T-cell (primary cell): ENCODE measurements around the gene OR10H4. TPM values are rescaled to one million over a fixed set of nuclear protein-coding genes. Genes with fewer than 3 reads are reported as not detected.

Experiments used
- ATAC-seq, 4 experiments: fragments of 200-7000 bp in 3 of 4; fragments of 150-1000 bp in 1 of 4; cut with Tn5 transposase; replicated peaks in 1 of 4; 1 replicate in 3 of 4; 2 replicates in 1 of 4; pipeline ENCODE4 v1.10.0; 2021; ENCODE audit warnings: moderate library complexity in 3 of 4, mild to moderate bottlenecking in 2 of 4, moderate number of reproducible peaks in 1 of 4
- CTCF ChIA-PET, 2 donors: fragments of 300-600 bp; sonication (Branson Sonifier 250); formaldehyde crosslinking; loops; one replicate each; lab custom pipeline; 2022; ENCODE audit warnings: antibody characterized with exemption in 2 of 2; lab: Charles Lee
- POLR2A ChIA-PET, 2 donors: fragments of 300-600 bp; sonication (Branson Sonifier 250); formaldehyde crosslinking; loops; one replicate each; lab custom pipeline; 2022; ENCODE audit warnings: antibody characterized with exemption in 2 of 2; lab: Charles Lee
- DNase-seq, 35 experiments: peaks; one replicate each; pipeline versions ENCODE4 v3.0.0 to v3.0.0-alpha.2; 2013 to 2023
- H3K27ac ChIP-seq: one replicate; pipeline ENCODE4 v1.5.1; 2013; ENCODE audit warnings: low read length
- H3K27me3 ChIP-seq, 2 experiments: replicated peaks in 1 of 2; 1 replicate in 1 of 2; 2 replicates in 1 of 2; pipeline versions ENCODE4 v1.6.1 to v1.7.0; 2013; ENCODE audit warnings: low read length in 1 of 2, mixed read lengths in 1 of 2; ENCODE audit not compliant: control insufficient read depth in 2 of 2, insufficient read depth in 2 of 2; ENCODE audit errors: extremely low read depth in 1 of 2
- H3K36me3 ChIP-seq, 2 donors: 1 replicate in 1 of 2; 2 replicates in 1 of 2; pipeline versions ENCODE4 v1.6.1 to v1.7.0; 2013; ENCODE audit warnings: low read length in 1 of 2; ENCODE audit not compliant: control insufficient read depth in 2 of 2, insufficient read depth in 1 of 2; ENCODE audit errors: extremely low read depth in 1 of 2
- H3K4me1 ChIP-seq, 2 experiments: 1 replicate in 1 of 2; 2 replicates in 1 of 2; pipeline versions ENCODE4 v1.6.1 to v1.7.0; 2013; ENCODE audit warnings: low read length in 2 of 2, mixed read lengths in 1 of 2; ENCODE audit not compliant: insufficient read depth in 2 of 2, control insufficient read depth in 1 of 2; ENCODE audit errors: extremely low read depth in 1 of 2
- H3K4me3 ChIP-seq, 2 donors: 1 replicate in 1 of 2; 2 replicates in 1 of 2; pipeline versions ENCODE4 v1.5.1 to v1.7.0; 2013; ENCODE audit warnings: mild to moderate bottlenecking in 2 of 2, low read length in 1 of 2, moderate library complexity in 1 of 2; ENCODE audit not compliant: control insufficient read depth in 1 of 2; ENCODE audit errors: extremely low read depth in 1 of 2
- H3K9me3 ChIP-seq: 2 replicates; pipeline ENCODE4 v1.7.0; 2013
- H3K27ac Mint-ChIP-seq, 2 donors: one replicate each; pipeline ENCODE4 v1.8.0; 2020 to 2021; ENCODE audit warnings: mild to moderate bottlenecking in 2 of 2, mixed read lengths in 2 of 2
- H3K27me3 Mint-ChIP-seq, 2 donors: one replicate each; pipeline ENCODE4 v1.8.0; 2021 to 2022; ENCODE audit warnings: mixed read lengths in 2 of 2
- H3K36me3 Mint-ChIP-seq: one replicate; pipeline ENCODE4 v1.8.0; 2021; ENCODE audit warnings: mixed read lengths
- H3K4me1 Mint-ChIP-seq, 3 donors: one replicate each; pipeline ENCODE4 v1.8.0; 2020 to 2022; ENCODE audit warnings: mixed read lengths in 3 of 3, mild to moderate bottlenecking in 1 of 3
- H3K4me3 Mint-ChIP-seq, 3 donors: one replicate each; pipeline ENCODE4 v1.8.0; 2020 to 2022; ENCODE audit warnings: mild to moderate bottlenecking in 3 of 3, mixed read lengths in 3 of 3, moderate library complexity in 3 of 3
- H3K9me3 Mint-ChIP-seq, 3 donors: one replicate each; pipeline ENCODE4 v1.8.0; 2020 to 2022; ENCODE audit warnings: mixed read lengths in 3 of 3
- WGBS: methylation state at CpG from one replicate; pipeline ENCODE4 v1.1.5; 2013; ENCODE audit warnings: missing lambda C conversion rate; ENCODE audit not compliant: insufficient coverage; 5-methylcytosine and 5-hydroxymethylcytosine counted together
- total RNA-seq, 35 experiments: library from RNA in 6 of 35; stranded (reverse) in 6 of 35; fragments of 120-200 nt in 1 of 35; gene quantifications; one replicate each; pipeline versions ENCODE4 v1.2.1 to v1.2.4 and lab custom pipeline; 2013 to 2026

The OR10H4 gene
- total RNA-seq, 5 donors from 2014 or later (not counting 1 experiment from before 2014, with no cell fraction given) = not detected

- Mint-ChIP-seq H3K27ac (no peak overlapping the region), H3K36me3 (no peaks in the 10 kb centered on the region), H3K4me3 (no peak overlapping the region), H3K27me3 (peaks cover 15 to 18% of the 10 kb centered on the region in 2 donors), H3K9me3 (peaks cover 0 to 5% (median 0%) of the 10 kb centered on the region in 3 donors), H3K4me1 (no peaks in the 10 kb centered on the region)
- CTCF ChIA-PET = no interaction called here
- POLR2A ChIA-PET = no interaction called here
- no peak overlapping the region for H3K27ac ChIP-seq
- no peak for DNase-seq
- no peaks in the 10 kb centered on the region for H3K36me3 ChIP-seq
- no peaks in the 10 kb centered on the region for H3K4me1 ChIP-seq
- ATAC-seq = no peak
- no peaks in the 10 kb centered on the region for H3K9me3 ChIP-seq
- H3K27me3 ChIP-seq = peaks cover 2 to 51% of the 10 kb centered on the region in 2 experiments
- no peak overlapping the region for H3K4me3 ChIP-seq
- WGBS = 70% methylated on average over 3 of the region's 3 CpGs
Observed at GRCh38 chr19:15935167-15935702, 13.6 kb upstream of the OR10H4 start.

GRCh38 chr19:15936173-15936572 lies 12.6 kb upstream of the OR10H4 start:
- Histone ChIP-seq H3K36me3 (no peaks in the 10 kb centered on the region), H3K27ac (no peak overlapping the region), H3K4me3 (no peak overlapping the region), H3K4me1 (no peaks in the 10 kb centered on the region), H3K27me3 (peaks cover 3 to 46% of the 10 kb centered on the region in 2 experiments), H3K9me3 (no peaks in the 10 kb centered on the region)
- H3K4me3 Mint-ChIP-seq = no peak overlapping the region
- no peaks in the 10 kb centered on the region for H3K36me3 Mint-ChIP-seq
- H3K27ac Mint-ChIP-seq = no peak overlapping the region
- WGBS = 100% methylated on average over 1 of the region's 3 CpGs
- peaks cover 0 to 5% (median 0%) of the 10 kb centered on the region in 3 donors for H3K9me3 Mint-ChIP-seq
- CTCF ChIA-PET = no interaction called here
- POLR2A ChIA-PET = no interaction called here
- DNase-seq = no peak
- H3K4me1 Mint-ChIP-seq = no peaks in the 10 kb centered on the region
- ATAC-seq = no peak
- H3K27me3 Mint-ChIP-seq = peaks cover 9 to 16% of the 10 kb centered on the region in 2 donors

DNA sequence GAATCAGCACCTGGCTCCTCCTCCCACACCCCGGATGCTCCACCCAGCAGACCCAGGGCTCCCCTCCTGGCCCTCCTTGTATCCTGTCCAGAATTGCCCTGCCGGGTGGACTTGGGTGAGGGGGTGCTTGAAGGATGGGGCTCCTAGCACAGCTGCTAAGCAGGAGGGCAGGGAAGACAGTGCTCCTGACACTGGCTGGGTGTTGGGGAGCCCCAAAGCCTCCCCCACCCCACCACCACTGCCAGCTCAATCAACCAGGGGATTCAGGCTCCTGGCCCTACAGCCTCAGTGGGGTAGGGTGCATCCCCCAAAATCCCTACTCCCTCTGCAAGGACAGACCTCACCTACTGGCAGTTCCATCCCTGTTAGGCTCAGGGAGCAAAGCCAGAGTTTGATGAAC lies 11.9 kb upstream of the OR10H4 start:
- no peak for DNase-seq
- H3K36me3 Mint-ChIP-seq = no peaks in the 10 kb centered on the region
- Histone ChIP-seq H3K4me3 (no peak overlapping the region), H3K27ac (no peak overlapping the region), H3K4me1 (no peaks in the 10 kb centered on the region), H3K36me3 (no peaks in the 10 kb centered on the region), H3K9me3 (no peaks in the 10 kb centered on the region), H3K27me3 (peaks cover 3 to 44% of the 10 kb centered on the region in 2 experiments)
- no peak overlapping the region for H3K27ac Mint-ChIP-seq
- peaks cover 7 to 16% of the 10 kb centered on the region in 2 donors for H3K27me3 Mint-ChIP-seq
- ChIA-PET CTCF (no interaction called here), POLR2A (no interaction called here)
- H3K4me3 Mint-ChIP-seq = no peak overlapping the region
- H3K4me1 Mint-ChIP-seq = no peaks in the 10 kb centered on the region
- ATAC-seq = no peak
- no CpG with 5 or more reads among the region's 2 CpGs for WGBS
- H3K9me3 Mint-ChIP-seq = peaks cover 0 to 5% (median 0%) of the 10 kb centered on the region in 3 donors

GRCh38 chr19:15937771-15938170 lies 11.0 kb upstream of the OR10H4 start:
- peaks cover 11 to 21% of the 10 kb centered on the region in 2 donors for H3K27me3 Mint-ChIP-seq
- Histone ChIP-seq H3K9me3 (no peaks in the 10 kb centered on the region), H3K36me3 (no peaks in the 10 kb centered on the region), H3K4me1 (no peaks in the 10 kb centered on the region), H3K27me3 (peaks cover 3 to 44% of the 10 kb centered on the region in 2 experiments), H3K4me3 (no peak overlapping the region), H3K27ac (no peak overlapping the region)
- ATAC-seq = no peak
- H3K36me3 Mint-ChIP-seq = no peaks in the 10 kb centered on the region
- ChIA-PET CTCF (no interaction called here), POLR2A (no interaction called here)
- no peaks in the 10 kb centered on the region for H3K4me1 Mint-ChIP-seq
- no peak overlapping the region for H3K4me3 Mint-ChIP-seq
- DNase-seq = no peak
- H3K27ac Mint-ChIP-seq = no peak overlapping the region
- 50% methylated on average over 1 of the region's 2 CpGs for WGBS
- peaks cover 0 to 5% (median 0%) of the 10 kb centered on the region in 3 donors for H3K9me3 Mint-ChIP-seq

DNA sequence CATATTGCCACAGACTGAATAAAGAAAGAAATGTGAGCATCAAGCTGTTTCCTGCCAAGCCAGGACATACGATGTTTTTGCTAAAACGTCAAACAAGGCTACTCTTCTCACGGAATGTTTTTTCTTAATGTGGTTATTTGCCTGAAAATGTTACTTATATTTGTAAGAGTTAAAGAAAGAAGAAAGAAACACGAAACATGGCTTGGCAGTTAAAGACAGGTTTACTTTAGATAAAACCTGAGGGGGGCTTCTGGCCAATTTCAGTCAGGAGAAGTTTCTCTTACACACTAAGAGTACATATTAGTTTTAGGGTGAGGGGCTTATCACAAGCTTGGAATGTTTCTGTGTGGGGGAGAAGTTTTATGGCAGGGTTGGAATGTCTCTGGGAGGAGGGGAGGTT lies 4.4 kb upstream of the OR10H4 start:
- Histone ChIP-seq H3K27ac (no peak overlapping the region), H3K4me1 (no peaks in the 10 kb centered on the region), H3K36me3 (no peaks in the 10 kb centered on the region), H3K9me3 (peaks cover 3% of the 10 kb centered on the region), H3K4me3 (no peak overlapping the region), H3K27me3 (peaks cover 2 to 17% of the 10 kb centered on the region in 2 experiments)
- CTCF ChIA-PET = no interaction called here
- DNase-seq (no peak), ATAC-seq (no peak)
- POLR2A ChIA-PET = no interaction called here
- no peak overlapping the region for H3K4me3 Mint-ChIP-seq
- H3K9me3 Mint-ChIP-seq = peaks cover 10 to 14% (median 11%) of the 10 kb centered on the region in 3 donors
- H3K4me1 Mint-ChIP-seq = no peaks in the 10 kb centered on the region
- 59% methylated on average over 4 of the region's 4 CpGs for WGBS
- H3K27me3 Mint-ChIP-seq = peaks cover 31 to 55% of the 10 kb centered on the region in 2 donors
- peaks cover 7% of the 10 kb centered on the region for H3K36me3 Mint-ChIP-seq
- H3K27ac Mint-ChIP-seq = no peak overlapping the region

GRCh38 chr19:15945301-15945700 lies 3.5 kb upstream of the OR10H4 start:
- ChIA-PET POLR2A (no interaction called here), CTCF (no interaction called here)
- H3K27ac Mint-ChIP-seq = no peak overlapping the region
- Histone ChIP-seq H3K27ac (no peak overlapping the region), H3K4me1 (no peaks in the 10 kb centered on the region), H3K4me3 (no peak overlapping the region), H3K27me3 (peaks cover 2 to 12% of the 10 kb centered on the region in 2 experiments), H3K9me3 (peaks cover 3% of the 10 kb centered on the region), H3K36me3 (no peaks in the 10 kb centered on the region)
- DNase-seq = no peak
- H3K4me1 Mint-ChIP-seq = no peaks in the 10 kb centered on the region
- ATAC-seq = no peak
- H3K9me3 Mint-ChIP-seq = peaks cover 11 to 19% (median 17%) of the 10 kb centered on the region in 3 donors
- no CpG with 5 or more reads among the region's 4 CpGs for WGBS
- H3K4me3 Mint-ChIP-seq = no peak overlapping the region
- H3K27me3 Mint-ChIP-seq = peaks cover 37 to 50% of the 10 kb centered on the region in 2 donors
- H3K36me3 Mint-ChIP-seq = peaks cover 8% of the 10 kb centered on the region
